Choroid plexus epithelial cell (primary cell): ENCODE measurements around the gene FOXP1.

ENCODE experiments used
- DNase-seq: peaks from one replicate; pipeline ENCODE4 v3.0.0-alpha.2; 2010; ENCODE audit warnings: low read depth
- H3K4me3 ChIP-seq: 2 replicates; pipeline ENCODE4 v1.5.1; 2011; ENCODE audit warnings: low read depth, mild to moderate bottlenecking, control low read depth, low read length, moderate library complexity
- CTCF ChIP-seq: conservative IDR thresholded peaks from 2 replicates; pipeline ENCODE4 v1.5.1; 2011; ENCODE audit warnings: low read depth, mild to moderate bottlenecking, control low read depth, inconsistent platforms, low read length, moderate library complexity

FOXP1 gene

GRCh38 chr3:71232895-71233294 is 350.6 kb downstream of the FOXP1 start:
- no peak overlapping the region for H3K4me3 ChIP-seq
- no peak for TF ChIP-seq CTCF
- DNase-seq, result no peak

GRCh38 chr3:71232175-71232679 is 351.3 kb downstream of the FOXP1 start:
- no peak overlapping the region for H3K4me3 ChIP-seq
- no peak for DNase-seq
- no peak for TF ChIP-seq CTCF

DNA sequence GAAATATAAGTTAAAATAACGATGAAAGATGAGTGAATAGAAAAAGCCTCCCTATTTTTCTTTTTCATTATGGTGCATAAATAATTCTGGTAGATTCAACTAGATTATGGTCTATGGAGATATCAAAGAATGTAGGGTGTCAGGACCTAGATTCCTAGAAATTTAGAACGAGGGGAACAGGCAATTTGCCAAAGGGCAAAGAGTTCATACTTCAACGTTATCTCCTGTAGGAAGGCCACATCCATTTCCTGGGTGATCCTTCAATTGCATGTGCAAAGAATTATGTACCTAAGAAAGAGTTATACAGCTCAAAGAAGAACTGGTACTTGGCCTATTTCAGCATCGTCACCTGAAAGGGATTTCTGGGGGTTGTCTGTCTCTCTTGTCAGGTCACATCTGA is 351.8 kb downstream of the FOXP1 start:
- H3K4me3 ChIP-seq, result no peak overlapping the region
- TF ChIP-seq CTCF, result no peak
- no peak for DNase-seq

DNA sequence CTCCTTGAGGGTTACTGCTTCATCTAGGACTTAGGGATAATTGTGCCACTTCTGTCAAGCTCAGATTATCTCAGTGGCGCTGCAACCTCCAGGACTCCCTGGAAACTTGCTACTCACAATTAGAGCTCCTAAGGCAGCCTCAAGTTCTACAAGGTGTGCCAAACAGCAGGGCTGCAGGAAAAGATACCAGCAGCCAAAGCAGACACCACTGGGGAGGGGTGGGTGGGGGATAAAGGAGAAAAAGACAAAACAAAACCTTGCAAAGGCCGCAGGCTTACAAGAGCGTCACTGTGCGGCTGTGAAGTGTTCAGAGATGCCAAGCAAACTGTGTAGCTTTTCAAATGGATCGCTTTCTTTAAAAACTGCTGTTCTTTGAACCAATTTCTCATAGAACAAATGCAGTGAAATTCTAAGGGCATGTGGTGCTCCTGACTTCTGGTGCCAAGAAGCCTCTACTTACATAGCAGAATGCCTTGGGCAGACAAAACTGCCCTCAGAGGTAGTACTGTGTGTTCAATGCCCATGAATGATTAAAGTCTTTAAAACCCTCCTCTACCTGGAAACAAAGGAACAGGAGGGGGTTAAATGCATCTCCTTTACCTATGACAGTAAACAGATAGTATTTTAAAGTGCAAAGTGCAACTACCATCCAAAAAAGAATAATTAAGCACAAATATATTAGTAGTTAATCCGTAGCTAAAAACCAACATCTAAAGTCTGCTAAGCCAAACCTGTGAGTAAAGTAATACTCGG is 353.4 kb downstream of the FOXP1 start:
- no peak for TF ChIP-seq CTCF
- no peak for DNase-seq
- H3K4me3 ChIP-seq, result no peak overlapping the region

DNA sequence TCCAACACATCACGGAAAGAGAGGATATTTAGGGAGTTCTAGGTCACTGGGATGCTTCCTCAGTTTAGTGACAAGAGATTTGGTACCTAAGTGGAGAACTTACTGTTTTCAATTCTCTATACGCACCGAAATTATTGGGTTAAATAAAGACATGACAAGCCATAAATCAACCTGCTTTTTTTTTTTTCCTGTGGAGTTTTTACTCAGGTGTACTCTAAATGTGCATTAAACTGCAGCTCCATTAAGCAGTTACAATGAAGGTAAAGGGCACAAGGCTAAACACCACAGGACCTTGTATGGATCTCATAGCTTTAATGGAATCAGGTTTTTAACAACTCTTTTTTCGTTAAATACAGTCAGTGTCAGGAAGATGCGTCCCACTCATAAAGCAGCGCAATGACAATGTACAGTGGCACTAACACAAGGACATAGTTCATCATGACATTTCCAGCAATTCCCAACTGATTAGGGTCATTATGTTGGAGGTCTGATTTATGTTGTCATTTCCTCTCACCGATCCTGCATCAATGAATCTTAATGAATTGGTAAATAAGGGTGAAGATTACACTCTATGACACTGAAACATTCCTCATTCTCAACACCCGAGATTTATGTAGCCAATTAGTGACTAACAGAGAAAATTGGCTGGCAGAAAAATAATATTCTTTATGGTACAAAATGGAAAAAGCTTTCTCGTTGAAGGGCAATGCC is 355.2 kb downstream of the FOXP1 start:
- H3K4me3 ChIP-seq, result no peak overlapping the region
- TF ChIP-seq CTCF, result no peak
- DNase-seq, result no peak

DNA sequence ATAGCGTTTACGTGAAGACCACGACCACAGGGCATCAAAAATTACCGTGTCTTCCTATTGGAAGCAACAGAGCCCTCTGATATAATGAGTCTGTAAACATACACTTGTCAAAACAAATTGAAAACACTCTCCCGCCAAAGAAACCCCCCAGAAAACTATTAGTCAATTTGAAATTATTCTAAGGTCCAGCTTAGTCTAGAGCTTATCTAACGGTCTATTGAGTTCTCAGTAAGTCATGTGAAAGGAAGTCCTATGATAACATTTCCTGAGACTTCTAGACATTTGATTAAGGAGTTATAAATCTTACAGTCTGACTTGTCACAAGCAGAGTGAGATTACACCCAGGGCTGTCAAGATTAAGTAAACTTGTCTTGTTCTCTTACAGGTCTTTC is 356.3 kb downstream of the FOXP1 start:
- TF ChIP-seq CTCF, result no peak
- DNase-seq, result no peak
- no peak overlapping the region for H3K4me3 ChIP-seq
